Measurements from ENCODE around the gene CLASRP. TPM values are rescaled to one million over a fixed set of nuclear protein-coding genes. Genes with fewer than 3 reads are reported as not detected.

Gene CLASRP
- total and polyA plus RNA-seq, 9 of the 15 experiments (the other 6 are each of a cell fraction or from before 2014, with no cell fraction given): 0.94 to 86.3 (median 44.0) TPM

- 82% methylated on average over 7 of the region's 7 CpGs for WGBS (ENCODE audit: insufficient coverage, low coverage, missing lambda C conversion rate)
- no peak for TF ChIP-seq ILF3 (IDR thresholded peaks at IDR 0.05; ENCODE audit: borderline replicate concordance)
- no peak for TF ChIP-seq ZNF395 (CRISPR knock-in tag; IDR thresholded peaks at IDR 0.05)
- TF ChIP-seq ZSCAN32 (CRISPR knock-in tag; IDR thresholded peaks at IDR 0.05): no peak
- no peak for TF ChIP-seq U2AF1 (optimal IDR thresholded peaks at IDR 0.05; ENCODE audit: low read depth, low read length)
- TF ChIP-seq ZNF518B (CRISPR knock-in tag; IDR thresholded peaks at IDR 0.05): no peak
- TF ChIP-seq CBX1 (IDR thresholded peaks at IDR 0.05; ENCODE audit: low read depth): no peak
- no peak for TF ChIP-seq ZFP1 (CRISPR knock-in tag; IDR thresholded peaks at IDR 0.05)
- TF ChIP-seq, protein P1, sequence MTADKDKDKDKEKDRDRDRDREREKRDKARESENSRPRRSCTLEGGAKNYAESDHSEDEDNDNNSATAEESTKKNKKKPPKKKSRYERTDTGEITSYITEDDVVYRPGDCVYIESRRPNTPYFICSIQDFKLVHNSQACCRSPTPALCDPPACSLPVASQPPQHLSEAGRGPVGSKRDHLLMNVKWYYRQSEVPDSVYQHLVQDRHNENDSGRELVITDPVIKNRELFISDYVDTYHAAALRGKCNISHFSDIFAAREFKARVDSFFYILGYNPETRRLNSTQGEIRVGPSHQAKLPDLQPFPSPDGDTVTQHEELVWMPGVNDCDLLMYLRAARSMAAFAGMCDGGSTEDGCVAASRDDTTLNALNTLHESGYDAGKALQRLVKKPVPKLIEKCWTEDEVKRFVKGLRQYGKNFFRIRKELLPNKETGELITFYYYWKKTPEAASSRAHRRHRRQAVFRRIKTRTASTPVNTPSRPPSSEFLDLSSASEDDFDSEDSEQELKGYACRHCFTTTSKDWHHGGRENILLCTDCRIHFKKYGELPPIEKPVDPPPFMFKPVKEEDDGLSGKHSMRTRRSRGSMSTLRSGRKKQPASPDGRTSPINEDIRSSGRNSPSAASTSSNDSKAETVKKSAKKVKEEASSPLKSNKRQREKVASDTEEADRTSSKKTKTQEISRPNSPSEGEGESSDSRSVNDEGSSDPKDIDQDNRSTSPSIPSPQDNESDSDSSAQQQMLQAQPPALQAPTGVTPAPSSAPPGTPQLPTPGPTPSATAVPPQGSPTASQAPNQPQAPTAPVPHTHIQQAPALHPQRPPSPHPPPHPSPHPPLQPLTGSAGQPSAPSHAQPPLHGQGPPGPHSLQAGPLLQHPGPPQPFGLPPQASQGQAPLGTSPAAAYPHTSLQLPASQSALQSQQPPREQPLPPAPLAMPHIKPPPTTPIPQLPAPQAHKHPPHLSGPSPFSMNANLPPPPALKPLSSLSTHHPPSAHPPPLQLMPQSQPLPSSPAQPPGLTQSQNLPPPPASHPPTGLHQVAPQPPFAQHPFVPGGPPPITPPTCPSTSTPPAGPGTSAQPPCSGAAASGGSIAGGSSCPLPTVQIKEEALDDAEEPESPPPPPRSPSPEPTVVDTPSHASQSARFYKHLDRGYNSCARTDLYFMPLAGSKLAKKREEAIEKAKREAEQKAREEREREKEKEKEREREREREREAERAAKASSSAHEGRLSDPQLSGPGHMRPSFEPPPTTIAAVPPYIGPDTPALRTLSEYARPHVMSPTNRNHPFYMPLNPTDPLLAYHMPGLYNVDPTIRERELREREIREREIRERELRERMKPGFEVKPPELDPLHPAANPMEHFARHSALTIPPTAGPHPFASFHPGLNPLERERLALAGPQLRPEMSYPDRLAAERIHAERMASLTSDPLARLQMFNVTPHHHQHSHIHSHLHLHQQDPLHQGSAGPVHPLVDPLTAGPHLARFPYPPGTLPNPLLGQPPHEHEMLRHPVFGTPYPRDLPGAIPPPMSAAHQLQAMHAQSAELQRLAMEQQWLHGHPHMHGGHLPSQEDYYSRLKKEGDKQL (CRISPR knock-in tag; IDR thresholded peaks at IDR 0.05; ENCODE audit: borderline replicate concordance): no peak
- no peak for TF ChIP-seq MXI1 (IDR thresholded peaks at IDR 0.05; ENCODE audit: low read depth, low read length)
- TF ChIP-seq, protein P2, sequence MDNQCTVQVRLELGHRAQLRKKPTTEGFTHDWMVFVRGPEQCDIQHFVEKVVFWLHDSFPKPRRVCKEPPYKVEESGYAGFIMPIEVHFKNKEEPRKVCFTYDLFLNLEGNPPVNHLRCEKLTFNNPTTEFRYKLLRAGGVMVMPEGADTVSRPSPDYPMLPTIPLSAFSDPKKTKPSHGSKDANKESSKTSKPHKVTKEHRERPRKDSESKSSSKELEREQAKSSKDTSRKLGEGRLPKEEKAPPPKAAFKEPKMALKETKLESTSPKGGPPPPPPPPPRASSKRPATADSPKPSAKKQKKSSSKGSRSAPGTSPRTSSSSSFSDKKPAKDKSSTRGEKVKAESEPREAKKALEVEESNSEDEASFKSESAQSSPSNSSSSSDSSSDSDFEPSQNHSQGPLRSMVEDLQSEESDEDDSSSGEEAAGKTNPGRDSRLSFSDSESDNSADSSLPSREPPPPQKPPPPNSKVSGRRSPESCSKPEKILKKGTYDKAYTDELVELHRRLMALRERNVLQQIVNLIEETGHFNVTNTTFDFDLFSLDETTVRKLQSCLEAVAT (IDR thresholded peaks at IDR 0.05): no peak
Measured at GRCh38 chr19:45102481-45102880, 63.6 kb downstream of the CLASRP start.

More at GRCh38 chr19:45102481-45102880, 63.6 kb downstream of the CLASRP start:
- Histone ChIP-seq H3K4me2 (ENCODE audit: insufficient read depth, low read length) (no peak overlapping the region), H3K4me3 (no peak overlapping the region), H3K79me2 (ENCODE audit: control insufficient read depth, insufficient read depth, low read length) (peaks cover 87% of the 10 kb centered on the region), H3K27me3 (ENCODE audit: control insufficient read depth in 2 of 2, insufficient read depth in 2 of 2, low read length in 2 of 2) (no peaks in the 10 kb centered on the region), H3K9me3 (replicated peaks; ENCODE audit: control insufficient read depth, insufficient read depth, low read depth, low read length) (no peaks in the 10 kb centered on the region), H2AFZ (ENCODE audit: low read depth, low read length) (no peak overlapping the region), H3K27ac (ENCODE audit: extremely low read depth, low read depth, low read length) (no peak overlapping the region), H3K4me1 (replicated peaks in 1 of 2; ENCODE audit: control insufficient read depth in 2 of 2, insufficient read depth in 2 of 2, low read length in 2 of 2) (peaks cover 21 to 43% of the 10 kb centered on the region in 2 experiments), H3K9me1 (ENCODE audit: control insufficient read depth, insufficient read depth, low read length) (peaks cover 15% of the 10 kb centered on the region), H3K9ac (ENCODE audit: insufficient read depth in 1 of 2, low read depth in 2 of 2, low read length in 2 of 2) (peak overlapping the region in 1 of 2 experiments; percentile 56; a peak in 1 of 4 replicates), H4K20me1 (replicated peaks; ENCODE audit: control insufficient read depth, insufficient read depth, low read length) (peaks cover 76% of the 10 kb centered on the region), H3K36me3 (ENCODE audit: control insufficient read depth, insufficient read depth, low read length) (peaks cover 41% of the 10 kb centered on the region; the same call in 2 of the 3 replicates)
- in situ Hi-C loops (cut with MboI): no loop called here
- FAIRE-seq (no peak), ATAC-seq (no peak), DNase-seq (ENCODE audit: extremely low read depth in 1 of 4, low spot score in 3 of 4) (no peak)
- CTCF ChIA-PET (ENCODE audit: low intra/inter-chr PET ratio): no interaction called here
- POLR2A ChIA-PET: interaction anchor here (1.3 to 2.2 kb wide), 2 partner anchors 10 to 11 kb away, joined by 5 to 6 read pairs; partner anchors contain the start of gene PPP1R37
- intact Hi-C loops (cut with micrococcal nuclease): no loop called here
- no TSS peak for BruUV-seq (replicated peaks)
